Loucy (cell line): ENCODE results near the gene TRIL.

ENCODE experiments used
- H2AFZ ChIP-seq: fragments of 200-600 bp; sonication (generic); 2 replicates; pipeline ENCODE4 v1.6.0; 2016; ENCODE audit warnings: antibody characterized with exemption, mild to moderate bottlenecking, low read length, moderate library complexity
- H3F3A ChIP-seq: fragments of 200-600 bp; 2 replicates; pipeline ENCODE4 v1.6.0; 2016; ENCODE audit warnings: antibody characterized with exemption, low read depth, mild to moderate bottlenecking
- H3K27me3 ChIP-seq: fragments of 200-600 bp; sonication (generic); 2 replicates; pipeline ENCODE4 v1.6.1; 2014; ENCODE audit warnings: low read length, mild to moderate bottlenecking; ENCODE audit not compliant: insufficient read depth, poor library complexity, severe bottlenecking
- H3K36me3 ChIP-seq: fragments of 200-600 bp; sonication (generic); 2 replicates; pipeline ENCODE4 v1.6.1; 2016; ENCODE audit warnings: low read length; ENCODE audit not compliant: insufficient read depth
- H3K4me1 ChIP-seq: fragments of 200-600 bp; sonication (generic); 2 replicates; pipeline ENCODE4 v1.5.1; 2014; ENCODE audit warnings: low read length, mild to moderate bottlenecking; ENCODE audit not compliant: insufficient read depth, poor library complexity, severe bottlenecking
- H3K4me2 ChIP-seq: fragments of 200-600 bp; sonication (generic); 2 replicates; pipeline ENCODE4 v1.6.0; 2014; ENCODE audit warnings: antibody characterized with exemption, low read length, low read depth, mild to moderate bottlenecking; ENCODE audit not compliant: poor library complexity, severe bottlenecking
- H3K4me3 ChIP-seq: fragments of 200-600 bp; sonication (generic); 2 replicates; pipeline ENCODE4 v1.5.1; 2014; ENCODE audit warnings: low read length, mild to moderate bottlenecking, mixed read lengths; ENCODE audit not compliant: poor library complexity, severe bottlenecking
- H3K79me2 ChIP-seq: fragments of 200-600 bp; sonication (generic); 2 replicates; pipeline ENCODE4 v1.6.1; 2014; ENCODE audit warnings: low read length; ENCODE audit not compliant: insufficient read depth
- H3K9ac ChIP-seq: fragments of 200-600 bp; sonication (generic); 2 replicates; pipeline ENCODE4 v1.6.0; 2014; ENCODE audit warnings: mild to moderate bottlenecking, low read depth, low read length, moderate library complexity; ENCODE audit not compliant: poor library complexity, severe bottlenecking
- H3K9me2 ChIP-seq: fragments of 200-600 bp; sonication (generic); replicated peaks from 2 replicates; pipeline ENCODE4 v1.6.1; 2016; ENCODE audit warnings: low read depth, low read length, mixed read lengths
- H3K9me3 ChIP-seq: fragments of 200-600 bp; sonication (generic); 2 replicates; pipeline ENCODE4 v1.6.1; 2014; ENCODE audit warnings: mild to moderate bottlenecking, antibody characterized with exemption, low read length, low read depth; ENCODE audit not compliant: insufficient read depth
- H4K20me1 ChIP-seq: fragments of 200-600 bp; sonication (generic); 2 replicates; pipeline ENCODE4 v1.6.0; 2014; ENCODE audit warnings: antibody characterized with exemption, low read length, mild to moderate bottlenecking; ENCODE audit not compliant: insufficient read depth, poor library complexity, severe bottlenecking
- EZH2phosphoT487 ChIP-seq: fragments of 200-600 bp; IDR thresholded peaks from 2 replicates; pipeline ENCODE4 v1.6.1; 2018; ENCODE audit warnings: antibody characterized with exemption, mild to moderate bottlenecking, moderate library complexity, borderline replicate concordance
- TF ChIP-seq, protein P1 (sequence below): fragments of 200-600 bp; sonication (generic); conservative IDR thresholded peaks from 2 replicates; pipeline ENCODE4 v1.5.1; 2014; ENCODE audit warnings: mild to moderate bottlenecking, antibody characterized with exemption, low read length

The TRIL gene

DNA sequence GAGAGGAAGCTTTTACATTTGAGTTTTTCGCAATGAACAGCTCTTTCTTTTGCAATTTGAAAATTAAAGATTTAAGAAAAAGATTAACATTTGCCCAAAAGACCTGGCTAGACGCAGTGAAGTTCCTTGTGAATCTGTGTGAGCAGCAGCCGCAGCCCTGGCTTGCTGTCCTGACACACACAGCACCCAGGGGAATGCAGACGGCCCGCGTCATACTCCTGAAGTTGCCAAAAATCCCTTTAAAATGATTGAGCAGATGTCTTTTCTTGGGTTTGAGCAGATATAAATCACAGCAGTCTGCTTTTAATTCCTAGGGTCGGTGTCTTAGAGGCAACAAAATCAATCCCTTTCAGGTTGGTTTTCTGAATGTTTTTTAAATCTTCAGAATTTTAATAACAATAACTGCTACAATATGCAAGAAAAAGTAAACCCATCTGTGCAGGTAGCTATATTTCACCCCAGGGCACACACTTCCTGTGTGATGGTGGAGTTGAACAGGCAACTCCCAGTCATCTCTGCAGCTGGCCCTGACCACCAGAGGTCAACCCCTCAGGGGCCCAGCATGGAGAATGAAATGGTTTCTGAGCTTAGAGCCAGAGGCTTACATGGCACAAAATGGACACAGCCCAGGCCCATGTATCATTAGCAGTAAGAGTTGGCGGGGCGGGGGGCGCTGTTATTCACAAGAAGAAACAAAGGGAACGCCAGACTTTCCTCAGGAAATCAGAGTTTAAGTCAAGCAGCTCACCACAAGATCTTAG is 32.2 kb upstream of the TRIL start:
- TF ChIP-seq, protein P1, sequence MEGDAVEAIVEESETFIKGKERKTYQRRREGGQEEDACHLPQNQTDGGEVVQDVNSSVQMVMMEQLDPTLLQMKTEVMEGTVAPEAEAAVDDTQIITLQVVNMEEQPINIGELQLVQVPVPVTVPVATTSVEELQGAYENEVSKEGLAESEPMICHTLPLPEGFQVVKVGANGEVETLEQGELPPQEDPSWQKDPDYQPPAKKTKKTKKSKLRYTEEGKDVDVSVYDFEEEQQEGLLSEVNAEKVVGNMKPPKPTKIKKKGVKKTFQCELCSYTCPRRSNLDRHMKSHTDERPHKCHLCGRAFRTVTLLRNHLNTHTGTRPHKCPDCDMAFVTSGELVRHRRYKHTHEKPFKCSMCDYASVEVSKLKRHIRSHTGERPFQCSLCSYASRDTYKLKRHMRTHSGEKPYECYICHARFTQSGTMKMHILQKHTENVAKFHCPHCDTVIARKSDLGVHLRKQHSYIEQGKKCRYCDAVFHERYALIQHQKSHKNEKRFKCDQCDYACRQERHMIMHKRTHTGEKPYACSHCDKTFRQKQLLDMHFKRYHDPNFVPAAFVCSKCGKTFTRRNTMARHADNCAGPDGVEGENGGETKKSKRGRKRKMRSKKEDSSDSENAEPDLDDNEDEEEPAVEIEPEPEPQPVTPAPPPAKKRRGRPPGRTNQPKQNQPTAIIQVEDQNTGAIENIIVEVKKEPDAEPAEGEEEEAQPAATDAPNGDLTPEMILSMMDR = no peak
- no peak for TF ChIP-seq EZH2phosphoT487
- Histone ChIP-seq H3K4me3 (no peak overlapping the region), H3K9me2 (no peaks in the 10 kb centered on the region), H3K9ac (no peak overlapping the region), H3K9me3 (no peaks in the 10 kb centered on the region), H4K20me1 (no peaks in the 10 kb centered on the region), H3K79me2 (no peaks in the 10 kb centered on the region), H3F3A (no peaks in the 10 kb centered on the region), H3K4me1 (no peaks in the 10 kb centered on the region), H3K27me3 (no peaks in the 10 kb centered on the region), H3K36me3 (no peaks in the 10 kb centered on the region), H3K4me2 (no peak overlapping the region), H2AFZ (no peak overlapping the region)

DNA sequence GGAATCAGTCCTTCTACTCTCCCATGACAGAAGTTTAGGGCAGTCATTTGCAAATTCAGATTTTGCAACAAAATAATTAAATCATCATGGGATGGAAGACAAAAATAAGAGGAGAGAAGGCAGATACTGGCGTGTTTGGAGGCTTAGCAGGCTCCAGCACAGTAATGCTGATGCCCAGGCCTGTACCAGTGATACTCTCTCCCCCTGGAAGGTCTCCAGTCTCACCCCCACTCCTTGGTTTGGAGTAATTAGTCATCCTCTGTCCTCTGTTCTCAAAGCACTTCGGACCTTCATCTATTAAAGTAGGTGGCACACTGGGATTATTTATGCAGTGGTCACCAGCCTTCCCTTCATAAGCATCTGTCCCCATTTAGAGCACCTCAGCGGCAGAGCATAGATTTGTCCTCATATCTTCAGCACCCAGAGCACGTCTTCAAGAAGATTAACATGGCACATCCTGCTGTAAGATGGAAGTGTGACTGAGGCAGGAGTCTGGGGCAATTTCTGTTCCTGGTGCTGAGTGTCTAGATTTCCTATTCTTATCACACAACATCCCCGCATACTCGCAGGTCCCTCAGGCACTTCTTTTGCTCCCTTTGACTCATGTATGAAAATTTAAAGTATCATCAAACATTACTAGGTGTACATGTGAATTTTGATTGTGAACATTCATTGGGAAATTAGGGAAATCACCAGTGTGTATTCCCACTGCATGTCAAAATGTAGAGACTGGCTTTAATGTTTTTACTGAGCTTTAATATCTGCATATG is 31.3 kb upstream of the TRIL start:
- Histone ChIP-seq H3K9me2 (no peaks in the 10 kb centered on the region), H3K4me3 (no peak overlapping the region)

DNA sequence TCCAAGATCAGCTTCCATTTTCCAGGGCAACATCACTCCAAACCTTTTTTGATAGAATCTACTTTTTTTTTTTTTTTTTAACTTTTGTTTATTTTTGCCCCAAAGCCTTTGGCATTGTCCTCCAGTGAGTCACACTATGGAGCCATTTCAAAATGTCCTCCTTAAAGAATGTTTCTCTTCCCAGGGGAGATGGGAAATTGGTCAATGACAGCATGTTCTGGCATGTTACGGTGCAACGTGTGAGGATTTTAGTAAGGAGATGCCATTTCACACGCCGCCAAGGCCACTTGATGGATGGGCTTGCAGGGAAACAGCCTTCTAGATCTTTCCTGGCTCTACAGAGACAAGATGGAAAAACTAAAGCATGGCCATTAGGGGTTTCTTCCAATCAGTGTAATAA is 30.7 kb upstream of the TRIL start:
- Histone ChIP-seq H3K27me3 (no peaks in the 10 kb centered on the region), H3K4me3 (no peak overlapping the region), H3K9me2 (no peaks in the 10 kb centered on the region), H4K20me1 (no peaks in the 10 kb centered on the region), H3K4me2 (no peak overlapping the region), H3F3A (no peaks in the 10 kb centered on the region), H3K9ac (no peak overlapping the region), H3K36me3 (no peaks in the 10 kb centered on the region), H3K79me2 (no peaks in the 10 kb centered on the region), H3K9me3 (no peaks in the 10 kb centered on the region), H2AFZ (no peak overlapping the region), H3K4me1 (peaks cover 13% of the 10 kb centered on the region)
- TF ChIP-seq, protein P1 = no peak
- TF ChIP-seq EZH2phosphoT487 = no peak

More for the DNA sequence above, 31.3 kb upstream of the TRIL start:
- H2AFZ ChIP-seq = no peak overlapping the region
- no peaks in the 10 kb centered on the region for H3K36me3 ChIP-seq
- no peaks in the 10 kb centered on the region for H3K9me3 ChIP-seq
- H4K20me1 ChIP-seq = no peaks in the 10 kb centered on the region
- no peaks in the 10 kb centered on the region for H3K27me3 ChIP-seq
- H3K4me2 ChIP-seq = no peak overlapping the region
- H3F3A ChIP-seq = no peaks in the 10 kb centered on the region
- no peak overlapping the region for H3K9ac ChIP-seq
- H3K79me2 ChIP-seq = no peaks in the 10 kb centered on the region
- H3K4me1 ChIP-seq = peaks cover 9% of the 10 kb centered on the region
- no peak for TF ChIP-seq EZH2phosphoT487
- TF ChIP-seq, protein P1 = no peak
